ENCODE data around the gene CAPRIN2.

CAPRIN2 gene

GRCh38 chr12:30706476-30706875, 48.3 kb downstream of the CAPRIN2 start:
- Histone ChIP-seq H3K27ac (no peak overlapping the region), H3K4me3 (no peak overlapping the region), H3K4me1 (no peaks in the 10 kb centered on the region), H3K9me3 (no peaks in the 10 kb centered on the region), H3K36me3 (peaks cover 11 to 24% (median 21%) of the 10 kb centered on the region in 3 donors), H3K27me3 (no peaks in the 10 kb centered on the region)
- no peak for DNase-seq
- intact Hi-C loops (cut with DNase I; ENCODE audit: low total_unique reads), result no loop called here
- TF ChIP-seq CTCF (IDR thresholded peaks at IDR 0.05), result no peak

- Histone ChIP-seq H3K9me3 (no peaks in the 10 kb centered on the region), H3K4me1 (peaks cover 0 to 5% (median 2%) of the 10 kb centered on the region in 4 donors), H3K36me3 (peaks cover 0 to 4% (median 0%) of the 10 kb centered on the region in 3 donors), H3K27ac (no peak overlapping the region), H3K27me3 (no peaks in the 10 kb centered on the region), H3K4me3 (no peak overlapping the region)
- no peak for TF ChIP-seq CTCF (IDR thresholded peaks at IDR 0.05)
- intact Hi-C loops (cut with DNase I; ENCODE audit: low total_unique reads), result no loop called here
- no peak for DNase-seq
These were observed 53.7 kb downstream of the CAPRIN2 start for GRCh38 chr12:30701056-30701455.

- Histone ChIP-seq H3K4me1 (peaks cover 0 to 5% (median 2%) of the 10 kb centered on the region in 4 donors), H3K27me3 (no peaks in the 10 kb centered on the region), H3K27ac (no peak overlapping the region), H3K9me3 (no peaks in the 10 kb centered on the region), H3K36me3 (peaks cover 0 to 4% (median 0%) of the 10 kb centered on the region in 3 donors), H3K4me3 (no peak overlapping the region)
- intact Hi-C loops (cut with DNase I; ENCODE audit: low total_unique reads), result no loop called here
- no peak for TF ChIP-seq CTCF (IDR thresholded peaks at IDR 0.05)
- no peak for DNase-seq
These were observed 54.4 kb downstream of the CAPRIN2 start for GRCh38 chr12:30700216-30700900.

GRCh38 chr12:30698346-30698745, 56.4 kb downstream of the CAPRIN2 start:
- intact Hi-C loops (cut with DNase I; ENCODE audit: low total_unique reads), result loop anchor here (5.0 to 10.0 kb wide), 2 partner anchors 106 to 1316 kb away; partner anchors contain the start of gene ERGIC2
- H3K36me3 ChIP-seq, result no peaks in the 10 kb centered on the region
- no peak for TF ChIP-seq CTCF (IDR thresholded peaks at IDR 0.05)
- no peaks in the 10 kb centered on the region for H3K9me3 ChIP-seq
- DNase-seq, result no peak
- H3K4me3 ChIP-seq, result no peak overlapping the region
- H3K27me3 ChIP-seq, result no peaks in the 10 kb centered on the region
- H3K4me1 ChIP-seq, result peaks cover 0 to 18% (median 10%) of the 10 kb centered on the region in 4 donors
- no peak overlapping the region for H3K27ac ChIP-seq

GRCh38 chr12:30696943-30697342, 57.8 kb downstream of the CAPRIN2 start:
- Histone ChIP-seq H3K9me3 (no peaks in the 10 kb centered on the region), H3K36me3 (no peaks in the 10 kb centered on the region), H3K4me3 (no peak overlapping the region), H3K27ac (no peak overlapping the region), H3K4me1 (peaks cover 0 to 30% (median 19%) of the 10 kb centered on the region in 4 donors), H3K27me3 (no peaks in the 10 kb centered on the region)
- DNase-seq, result no peak
- no peak for TF ChIP-seq CTCF (IDR thresholded peaks at IDR 0.05)
- intact Hi-C loops (cut with DNase I; ENCODE audit: low total_unique reads), result loop anchor here (5.0 to 10.0 kb wide), 2 partner anchors 108 to 1315 kb away; partner anchors contain the start of gene ERGIC2
